ENCODE measurements around the gene PAPSS1. TPM values are rescaled to one million over a fixed set of nuclear protein-coding genes. Genes with fewer than 3 reads are reported as not detected.

The PAPSS1 gene
- total RNA-seq (10 to 100 TPM; 23.0 to 23.1 TPM), polyA plus RNA-seq (10 to 100 TPM; 34.3 to 38.6 TPM)

- intact Hi-C loops (cut with micrococcal nuclease): loop anchor here (1.0 to 10.0 kb wide), 7 partner anchors 17 to 1982 kb away; partner anchors contain the start of genes AIMP1, CASP6, CYP2U1 and HADH
- no peaks in the 10 kb centered on the region for H3K27me3 Mint-ChIP-seq
- no peaks in the 10 kb centered on the region for H3K9me3 Mint-ChIP-seq
- Histone ChIP-seq H3K27ac (ENCODE audit: low read depth, low read length) (peak within 1 kb of the TSS; percentile 73), H3K4me1 (ENCODE audit: insufficient read depth, low read length) (peaks cover 25% of the 10 kb centered on the region), H3K4me3 (ENCODE audit: low read length in 2 of 2) (peak within 1 kb of the TSS; percentile 53 to 94), H3K9me3 (ENCODE audit: control insufficient read depth in 1 of 2, low read length in 2 of 2) (no peaks in the 10 kb centered on the region), H3K36me3 (ENCODE audit: insufficient read depth, low read length) (no peaks in the 10 kb centered on the region), H3K27me3 (ENCODE audit: insufficient read depth, low read length) (no peaks in the 10 kb centered on the region)
- peak within 1 kb of the TSS; percentile 91 to 98 (median 96) for H3K4me3 Mint-ChIP-seq
- POLR2A ChIA-PET (ENCODE audit: partially characterized antibody): interaction anchor here (0.6 to 2.8 kb wide), 14 partner anchors 10 to 1936 kb away, joined by 3 to 16 read pairs (median 4); partner anchors contain the start of genes AIMP1, CYP2U1, HADH and OSTC
- H3K27ac Mint-ChIP-seq: peak within 1 kb of the TSS; percentile 91 to 98 (median 94)
- H3K4me1 Mint-ChIP-seq: peaks cover 27 to 45% (median 34%) of the 10 kb centered on the region in 4 donors
- CTCF ChIA-PET (ENCODE audit: partially characterized antibody): interaction anchor here (0.9 to 3.7 kb wide), 4 partner anchors 13 to 211 kb away, joined by 3 to 49 read pairs (median 7); partner anchors contain the start of gene CYP2U1
- peaks cover 0 to 9% of the 10 kb centered on the region in 2 donors for H3K36me3 Mint-ChIP-seq
- DNase-seq: peak; percentile 95 to 96 (median 96)
Observed at GRCh38 chr4:107719922-107720722, at the start of gene PAPSS1. TSS of gene PAPSS1 (minus strand) at chr4:107720234. CDS start at chr4:107720179, 55 bp downstream.

DNA sequence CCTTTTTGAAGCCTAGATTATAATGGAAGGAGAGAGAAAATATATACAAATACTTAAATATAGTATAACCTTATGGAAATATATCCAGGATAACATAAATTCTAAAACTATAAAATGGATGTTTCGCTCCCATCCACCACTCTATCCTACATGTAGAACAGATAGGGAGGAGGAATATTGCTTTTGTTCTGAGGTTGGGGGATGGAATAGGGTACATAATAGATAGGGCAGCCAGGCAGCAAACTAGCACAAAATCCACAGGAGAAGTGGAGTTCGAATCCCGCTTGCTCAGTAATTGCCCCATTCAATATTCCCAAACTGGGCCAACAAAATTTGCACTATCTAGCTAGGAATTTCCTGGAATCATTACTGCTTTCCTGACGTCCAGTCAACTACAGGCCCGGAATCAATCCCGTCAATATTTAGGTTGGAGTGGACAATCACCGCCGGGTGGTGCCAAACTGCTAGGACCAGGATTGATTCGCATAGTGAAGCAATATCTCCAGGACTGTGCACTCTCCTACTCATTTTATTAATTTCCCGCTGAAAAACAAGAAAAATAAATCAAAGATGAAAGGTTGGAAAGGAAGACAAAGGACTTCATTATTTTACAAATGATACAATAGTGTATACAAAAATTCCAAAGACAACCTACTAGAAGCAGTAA, 40.4 kb upstream of the PAPSS1 start:
- ChIA-PET CTCF (ENCODE audit: partially characterized antibody) (interaction anchor here (0.8 to 3.2 kb wide), 4 partner anchors 10 to 152 kb away, joined by 3 to 15 read pairs (median 5); no protein-coding TSS in a partner anchor), POLR2A (ENCODE audit: partially characterized antibody) (no interaction called here)
- Histone ChIP-seq H3K4me3 (ENCODE audit: low read length in 2 of 2) (no peak overlapping the region), H3K27ac (ENCODE audit: low read depth, low read length) (no peak overlapping the region), H3K9me3 (ENCODE audit: control insufficient read depth in 1 of 2, low read length in 2 of 2) (no peaks in the 10 kb centered on the region), H3K4me1 (ENCODE audit: insufficient read depth, low read length) (no peaks in the 10 kb centered on the region), H3K27me3 (ENCODE audit: insufficient read depth, low read length) (peaks cover 3% of the 10 kb centered on the region), H3K36me3 (ENCODE audit: insufficient read depth, low read length) (no peaks in the 10 kb centered on the region)
- Mint-ChIP-seq H3K27me3 (peaks cover 7 to 8% of the 10 kb centered on the region in 2 donors), H3K36me3 (no peaks in the 10 kb centered on the region), H3K9me3 (no peaks in the 10 kb centered on the region), H3K4me1 (peaks cover 0 to 4% (median 0%) of the 10 kb centered on the region in 4 donors), H3K27ac (no peak overlapping the region), H3K4me3 (no peak overlapping the region)
- intact Hi-C loops (cut with micrococcal nuclease): no loop called here
- DNase-seq: no peak

- DNase-seq: peak in 4 of 5 donors; percentile 16 to 32 (median 20)
- Mint-ChIP-seq H3K27ac (no peak overlapping the region), H3K4me3 (no peak overlapping the region), H3K27me3 (peaks cover 2% of the 10 kb centered on the region in 2 donors), H3K4me1 (peaks cover 0 to 4% (median 0%) of the 10 kb centered on the region in 4 donors), H3K9me3 (no peaks in the 10 kb centered on the region), H3K36me3 (no peaks in the 10 kb centered on the region)
- Histone ChIP-seq H3K36me3 (ENCODE audit: insufficient read depth, low read length) (no peaks in the 10 kb centered on the region), H3K4me1 (ENCODE audit: insufficient read depth, low read length) (no peaks in the 10 kb centered on the region), H3K27me3 (ENCODE audit: insufficient read depth, low read length) (peaks cover 8% of the 10 kb centered on the region), H3K9me3 (ENCODE audit: control insufficient read depth in 1 of 2, low read length in 2 of 2) (no peaks in the 10 kb centered on the region), H3K4me3 (ENCODE audit: low read length in 2 of 2) (no peak overlapping the region), H3K27ac (ENCODE audit: low read depth, low read length) (no peak overlapping the region)
- intact Hi-C loops (cut with micrococcal nuclease): loop anchor here (1.0 to 5.0 kb wide), 2 partner anchors 155 to 1649 kb away; no protein-coding TSS in a partner anchor
- POLR2A ChIA-PET (ENCODE audit: partially characterized antibody): no interaction called here
- CTCF ChIA-PET (ENCODE audit: partially characterized antibody): interaction anchor here (1.0 to 3.2 kb wide), 16 partner anchors 9 to 1004 kb away, joined by 3 to 17 read pairs (median 6); partner anchors contain the start of gene PAPSS1
Observed at GRCh38 chr4:107757864-107758476, 37.9 kb upstream of the PAPSS1 start.

- H3K27ac ChIP-seq (ENCODE audit: low read depth, low read length): no peak overlapping the region
- POLR2A ChIA-PET (ENCODE audit: partially characterized antibody): no interaction called here
- Mint-ChIP-seq H3K9me3 (no peaks in the 10 kb centered on the region), H3K27ac (no peak overlapping the region), H3K36me3 (no peaks in the 10 kb centered on the region), H3K27me3 (peaks cover 1 to 3% of the 10 kb centered on the region in 2 donors), H3K4me1 (peaks cover 0 to 4% (median 0%) of the 10 kb centered on the region in 4 donors), H3K4me3 (no peak overlapping the region)
- H3K4me1 ChIP-seq (ENCODE audit: insufficient read depth, low read length): no peaks in the 10 kb centered on the region
- H3K9me3 ChIP-seq (ENCODE audit: control insufficient read depth in 1 of 2, low read length in 2 of 2): no peaks in the 10 kb centered on the region
- CTCF ChIA-PET (ENCODE audit: partially characterized antibody): interaction anchor here (0.7 to 3.2 kb wide), 8 partner anchors 11 to 158 kb away, joined by 4 to 17 read pairs (median 6); partner anchors contain the start of gene PAPSS1
- no peaks in the 10 kb centered on the region for H3K36me3 ChIP-seq (ENCODE audit: insufficient read depth, low read length)
- peaks cover 8% of the 10 kb centered on the region for H3K27me3 ChIP-seq (ENCODE audit: insufficient read depth, low read length)
- no peak for DNase-seq
- intact Hi-C loops (cut with micrococcal nuclease): loop anchor here (5.0 kb wide), 1 partner anchor 1650 kb away; no protein-coding TSS in a partner anchor
- no peak overlapping the region for H3K4me3 ChIP-seq (ENCODE audit: low read length in 2 of 2)
Observed at GRCh38 chr4:107757283-107757682, 37.2 kb upstream of the PAPSS1 start.

GRCh38 chr4:107755841-107756356, 35.9 kb upstream of the PAPSS1 start:
- no peak overlapping the region for H3K27ac Mint-ChIP-seq
- Histone ChIP-seq H3K27me3 (ENCODE audit: insufficient read depth, low read length) (peaks cover 4% of the 10 kb centered on the region), H3K4me1 (ENCODE audit: insufficient read depth, low read length) (no peaks in the 10 kb centered on the region), H3K36me3 (ENCODE audit: insufficient read depth, low read length) (no peaks in the 10 kb centered on the region), H3K4me3 (ENCODE audit: low read length in 2 of 2) (no peak overlapping the region), H3K27ac (ENCODE audit: low read depth, low read length) (no peak overlapping the region), H3K9me3 (ENCODE audit: control insufficient read depth in 1 of 2, low read length in 2 of 2) (no peaks in the 10 kb centered on the region)
- ChIA-PET CTCF (ENCODE audit: partially characterized antibody) (interaction anchor here (1.8 kb wide), 1 partner anchor 153 kb away, joined by 4 read pairs; no protein-coding TSS in a partner anchor), POLR2A (ENCODE audit: partially characterized antibody) (no interaction called here)
- no peak for DNase-seq
- no peak overlapping the region for H3K4me3 Mint-ChIP-seq
- peaks cover 1 to 7% of the 10 kb centered on the region in 2 donors for H3K27me3 Mint-ChIP-seq
- H3K4me1 Mint-ChIP-seq: peaks cover 0 to 4% (median 0%) of the 10 kb centered on the region in 4 donors
- no peaks in the 10 kb centered on the region for H3K36me3 Mint-ChIP-seq
- no peaks in the 10 kb centered on the region for H3K9me3 Mint-ChIP-seq
- intact Hi-C loops (cut with micrococcal nuclease): loop anchor here (5.0 kb wide), 1 partner anchor 1651 kb away; no protein-coding TSS in a partner anchor

DNA sequence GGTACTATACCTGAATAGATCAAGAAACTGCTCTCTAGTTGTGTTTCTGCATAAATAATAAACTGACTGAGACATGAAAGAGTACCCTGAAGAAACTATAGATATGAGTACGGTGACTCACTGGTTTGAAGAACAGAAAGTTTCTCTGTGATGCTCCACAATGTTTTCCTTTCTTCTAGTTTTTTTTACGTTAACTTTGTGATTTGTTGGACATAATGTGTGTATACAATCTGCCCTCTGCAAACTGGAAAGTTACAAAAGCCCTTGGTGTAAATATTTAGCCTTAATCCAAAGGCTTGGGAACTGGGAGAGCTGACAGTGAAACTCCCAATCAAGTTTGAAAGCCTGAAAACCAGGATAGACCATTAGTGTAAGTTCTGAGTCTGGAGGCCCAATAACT, 31.6 kb upstream of the PAPSS1 start:
- POLR2A ChIA-PET (ENCODE audit: partially characterized antibody): no interaction called here
- H3K4me1 ChIP-seq (ENCODE audit: insufficient read depth, low read length): no peaks in the 10 kb centered on the region
- H3K4me3 ChIP-seq (ENCODE audit: low read length in 2 of 2): no peak overlapping the region
- Mint-ChIP-seq H3K4me1 (peaks cover 0 to 4% (median 0%) of the 10 kb centered on the region in 4 donors), H3K27ac (no peak overlapping the region), H3K27me3 (peaks cover 22% of the 10 kb centered on the region in 2 donors), H3K36me3 (no peaks in the 10 kb centered on the region), H3K4me3 (no peak overlapping the region), H3K9me3 (no peaks in the 10 kb centered on the region)
- no peak for DNase-seq
- H3K27me3 ChIP-seq (ENCODE audit: insufficient read depth, low read length): peaks cover 4% of the 10 kb centered on the region
- CTCF ChIA-PET (ENCODE audit: partially characterized antibody): interaction anchor here (1.0 kb wide), 1 partner anchor 161 kb away, joined by 3 read pairs; no protein-coding TSS in a partner anchor
- no peaks in the 10 kb centered on the region for H3K36me3 ChIP-seq (ENCODE audit: insufficient read depth, low read length)
- intact Hi-C loops (cut with micrococcal nuclease): no loop called here
- no peak overlapping the region for H3K27ac ChIP-seq (ENCODE audit: low read depth, low read length)
- H3K9me3 ChIP-seq (ENCODE audit: control insufficient read depth in 1 of 2, low read length in 2 of 2): no peaks in the 10 kb centered on the region

All from CD4-positive, alpha-beta memory T cell (primary cell).